Osteoblast (primary cell): ENCODE data around the gene KRTAP12-3. TPM values are rescaled to one million over a fixed set of nuclear protein-coding genes. Genes with fewer than 3 reads are reported as not detected.

Experiments used
- DNase-seq: peaks from one replicate; pipeline ENCODE4 v3.0.0; 2011; ENCODE audit warnings: low spot score, mixed read lengths; ENCODE audit not compliant: insufficient read length; ENCODE audit errors: missing footprints
- H2AFZ ChIP-seq: 2 replicates; pipeline ENCODE4 v1.6.0; 2011; ENCODE audit warnings: mild to moderate bottlenecking, low read length
- H3K27ac ChIP-seq: 2 replicates; pipeline ENCODE4 v1.5.1; 2011; ENCODE audit warnings: mild to moderate bottlenecking, low read depth, low read length, moderate library complexity
- H3K27me3 ChIP-seq: 2 replicates; pipeline ENCODE4 v1.6.0; 2012; ENCODE audit warnings: mild to moderate bottlenecking, control low read depth, inconsistent platforms, low read length, moderate library complexity; ENCODE audit not compliant: insufficient read depth
- H3K36me3 ChIP-seq: 2 replicates; pipeline ENCODE4 v1.5.1; 2011; ENCODE audit warnings: mild to moderate bottlenecking, low read length, control low read depth, moderate library complexity; ENCODE audit not compliant: insufficient read depth
- H3K4me1 ChIP-seq: 2 replicates; pipeline ENCODE4 v1.5.1; 2011; ENCODE audit warnings: mild to moderate bottlenecking, low read length, control low read depth, moderate library complexity; ENCODE audit not compliant: insufficient read depth
- H3K4me2 ChIP-seq: 2 replicates; pipeline ENCODE4 v1.6.0; 2011; ENCODE audit warnings: mild to moderate bottlenecking, low read length; ENCODE audit not compliant: insufficient read depth
- H3K4me3 ChIP-seq: fragments of 200-600 bp; sonication (generic); 3 replicates; pipeline ENCODE4 v1.5.1; 2012; ENCODE audit warnings: mild to moderate bottlenecking, low read length, inconsistent platforms; ENCODE audit not compliant: insufficient read depth
- H3K79me2 ChIP-seq: 2 replicates; pipeline ENCODE4 v1.6.0; 2012; ENCODE audit warnings: mild to moderate bottlenecking, low read length, control low read depth, inconsistent platforms; ENCODE audit not compliant: insufficient read depth
- H3K9me3 ChIP-seq: 2 replicates; pipeline ENCODE4 v1.5.1; 2011; ENCODE audit warnings: low read depth, low read length, control low read depth
- H4K20me1 ChIP-seq: 2 replicates; pipeline ENCODE4 v1.6.0; 2012; ENCODE audit warnings: mild to moderate bottlenecking, low read length, control low read depth; ENCODE audit not compliant: insufficient read depth
- total RNA-seq: library from RNA; depleted of rRNA; stranded (reverse); fragments of >200 nt; gene quantifications from 2 replicates; pipeline ENCODE4 v1.2.3, GENCODE V29; 2012
- TF ChIP-seq, protein P1 (sequence below): IDR thresholded peaks from 2 replicates; pipeline ENCODE4 v1.5.1; 2011; ENCODE audit warnings: mild to moderate bottlenecking, low read depth, low read length, moderate library complexity; ENCODE audit errors: extremely low read depth

Gene KRTAP12-3
- total RNA-seq, 1 donor: not detected

DNA sequence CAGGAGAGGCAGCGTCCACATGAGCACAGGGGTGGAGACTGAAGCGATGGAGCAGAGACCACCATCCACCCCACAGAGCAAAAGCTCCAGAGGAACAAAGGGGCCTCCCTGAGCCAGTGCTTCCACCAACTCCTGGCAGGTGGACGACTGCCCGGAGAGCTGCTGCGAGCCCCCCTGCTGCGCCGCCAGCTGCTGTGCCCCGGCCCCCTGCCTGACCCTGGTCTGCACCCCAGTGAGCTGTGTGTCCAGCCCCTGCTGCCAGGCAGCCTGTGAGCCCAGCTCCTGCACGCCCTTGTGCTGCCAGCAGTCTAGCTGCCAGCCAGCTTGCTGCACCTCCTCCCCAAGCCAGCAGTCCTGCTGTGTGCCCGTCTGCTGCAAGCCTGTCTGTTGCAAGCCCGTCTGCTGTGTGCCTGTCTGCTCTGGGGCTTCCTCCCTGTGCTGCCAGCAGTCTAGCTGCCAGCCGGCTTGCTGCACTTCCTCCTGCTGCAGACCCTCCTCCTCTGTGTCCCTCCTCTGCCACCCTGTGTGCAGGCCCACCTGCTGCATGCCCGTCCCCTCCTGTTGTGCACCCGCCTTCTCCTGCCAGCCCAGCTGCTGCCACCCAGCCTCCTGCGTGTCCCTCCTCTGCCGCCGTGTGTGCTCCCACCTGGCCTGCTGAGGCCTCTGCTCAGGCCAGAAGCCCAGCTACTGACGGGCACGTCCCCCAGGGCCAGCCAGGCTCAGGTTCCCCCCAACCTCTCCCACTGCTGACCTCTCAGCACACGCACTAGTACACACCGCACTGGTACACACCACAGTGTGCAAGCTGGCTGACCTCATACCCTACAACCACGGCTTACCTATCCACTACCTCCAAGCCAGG, 44.6 kb downstream of the KRTAP12-3 start:
- H3K4me3 ChIP-seq: no peak overlapping the region
- TF ChIP-seq, protein P1, sequence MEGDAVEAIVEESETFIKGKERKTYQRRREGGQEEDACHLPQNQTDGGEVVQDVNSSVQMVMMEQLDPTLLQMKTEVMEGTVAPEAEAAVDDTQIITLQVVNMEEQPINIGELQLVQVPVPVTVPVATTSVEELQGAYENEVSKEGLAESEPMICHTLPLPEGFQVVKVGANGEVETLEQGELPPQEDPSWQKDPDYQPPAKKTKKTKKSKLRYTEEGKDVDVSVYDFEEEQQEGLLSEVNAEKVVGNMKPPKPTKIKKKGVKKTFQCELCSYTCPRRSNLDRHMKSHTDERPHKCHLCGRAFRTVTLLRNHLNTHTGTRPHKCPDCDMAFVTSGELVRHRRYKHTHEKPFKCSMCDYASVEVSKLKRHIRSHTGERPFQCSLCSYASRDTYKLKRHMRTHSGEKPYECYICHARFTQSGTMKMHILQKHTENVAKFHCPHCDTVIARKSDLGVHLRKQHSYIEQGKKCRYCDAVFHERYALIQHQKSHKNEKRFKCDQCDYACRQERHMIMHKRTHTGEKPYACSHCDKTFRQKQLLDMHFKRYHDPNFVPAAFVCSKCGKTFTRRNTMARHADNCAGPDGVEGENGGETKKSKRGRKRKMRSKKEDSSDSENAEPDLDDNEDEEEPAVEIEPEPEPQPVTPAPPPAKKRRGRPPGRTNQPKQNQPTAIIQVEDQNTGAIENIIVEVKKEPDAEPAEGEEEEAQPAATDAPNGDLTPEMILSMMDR: no peak
- no peak overlapping the region for H2AFZ ChIP-seq
- no peak overlapping the region for H3K27ac ChIP-seq
- peak; percentile 69 for DNase-seq
- no peaks in the 10 kb centered on the region for H4K20me1 ChIP-seq
- no peaks in the 10 kb centered on the region for H3K79me2 ChIP-seq
- no peaks in the 10 kb centered on the region for H3K4me1 ChIP-seq
- H3K27me3 ChIP-seq: peaks cover 60% of the 10 kb centered on the region
- no peak overlapping the region for H3K4me2 ChIP-seq
- H3K36me3 ChIP-seq: no peaks in the 10 kb centered on the region
- H3K9me3 ChIP-seq: no peaks in the 10 kb centered on the region

DNA sequence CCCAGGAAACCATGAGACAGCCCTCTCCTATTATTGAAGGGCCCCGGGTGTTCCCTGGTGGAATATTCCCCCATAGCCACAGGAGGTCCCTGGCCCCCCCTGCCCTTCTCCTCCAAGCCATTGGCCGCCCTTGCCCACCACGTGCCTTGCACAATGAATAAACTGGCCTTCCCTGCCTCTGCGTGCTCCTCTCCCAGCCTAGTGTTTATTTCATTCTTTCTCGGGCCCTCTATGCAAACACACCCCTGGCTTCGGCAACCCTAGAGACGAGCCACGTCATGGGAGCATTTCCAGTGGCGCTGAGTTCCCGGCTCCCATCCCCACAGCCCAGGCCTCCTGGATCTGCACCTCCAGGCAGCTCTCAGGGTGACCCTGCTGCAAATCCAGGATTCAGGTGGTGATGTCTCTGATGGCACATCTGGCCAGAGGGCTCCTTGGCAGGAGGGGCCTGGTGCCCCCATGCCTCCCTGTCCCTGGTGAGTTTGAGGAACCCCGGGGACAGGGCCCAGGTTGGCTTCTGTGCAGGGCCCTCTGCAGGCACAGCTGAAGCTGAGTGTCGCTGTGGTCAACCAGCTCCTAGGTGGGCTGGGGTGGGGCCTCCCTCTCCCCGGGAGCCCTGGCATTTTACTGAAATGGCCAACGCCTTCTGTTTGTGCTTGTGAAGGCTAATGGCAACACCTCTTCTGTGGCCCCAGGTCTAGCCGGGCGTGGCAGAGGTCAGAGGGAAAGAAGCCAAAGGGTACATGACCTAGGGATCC, 45.4 kb downstream of the KRTAP12-3 start:
- TF ChIP-seq, protein P1: no peak
- Histone ChIP-seq H3K36me3 (no peaks in the 10 kb centered on the region), H3K27me3 (peaks cover 62% of the 10 kb centered on the region), H4K20me1 (no peaks in the 10 kb centered on the region), H3K79me2 (no peaks in the 10 kb centered on the region), H3K4me2 (no peak overlapping the region), H3K4me1 (no peaks in the 10 kb centered on the region), H3K4me3 (no peak overlapping the region), H3K9me3 (no peaks in the 10 kb centered on the region), H3K27ac (no peak overlapping the region), H2AFZ (no peak overlapping the region)
- peak; percentile 79 for DNase-seq

DNA sequence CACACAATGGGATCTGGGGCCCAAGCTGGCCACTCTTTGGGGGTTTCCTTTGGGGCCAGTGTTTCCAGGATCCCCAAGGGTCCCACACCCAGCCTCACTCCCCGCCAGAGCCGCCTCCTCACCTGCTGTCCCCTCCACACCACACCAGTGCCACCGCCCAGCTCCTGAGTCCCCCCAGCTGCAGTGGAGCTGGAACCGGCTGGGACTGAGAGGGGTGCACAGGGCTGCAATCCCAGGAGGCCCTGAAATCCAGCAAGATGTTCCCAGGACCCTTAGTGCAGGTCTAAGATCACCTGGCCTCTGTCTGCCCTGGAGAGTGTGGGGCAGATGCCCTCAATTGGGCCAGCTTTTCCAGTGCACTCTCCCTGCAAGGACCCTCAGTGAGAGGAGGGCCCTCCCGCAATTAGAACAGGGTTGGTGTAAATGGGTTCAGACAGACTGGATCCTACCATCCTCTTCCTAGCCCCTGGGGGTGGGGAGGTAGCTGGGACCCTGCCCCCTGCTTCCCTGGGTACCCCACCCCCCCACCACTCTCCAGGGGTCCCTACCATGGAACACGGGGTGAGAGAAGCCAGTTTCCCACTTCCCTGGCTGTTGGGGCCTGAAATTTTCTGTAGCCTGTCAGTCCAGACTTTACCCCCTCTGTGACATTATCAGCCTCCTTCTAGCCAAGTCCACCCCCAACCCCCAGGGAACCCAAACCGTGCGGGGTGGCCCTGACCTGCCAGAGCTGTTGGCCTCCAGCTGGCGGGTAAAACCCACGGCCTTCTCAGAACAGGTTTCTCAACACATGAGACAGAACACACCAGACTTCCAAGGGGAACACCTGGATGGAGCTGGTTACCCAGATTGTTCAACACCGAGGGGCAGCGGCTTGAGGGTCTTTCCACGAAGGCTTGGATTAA, 46.3 kb downstream of the KRTAP12-3 start:
- no peaks in the 10 kb centered on the region for H3K4me1 ChIP-seq
- H3K4me3 ChIP-seq: no peak overlapping the region
- TF ChIP-seq, protein P1: no peak
- H3K36me3 ChIP-seq: no peaks in the 10 kb centered on the region
- H4K20me1 ChIP-seq: no peaks in the 10 kb centered on the region
- no peak overlapping the region for H2AFZ ChIP-seq
- H3K79me2 ChIP-seq: no peaks in the 10 kb centered on the region
- no peaks in the 10 kb centered on the region for H3K9me3 ChIP-seq
- no peak overlapping the region for H3K4me2 ChIP-seq
- H3K27me3 ChIP-seq: peaks cover 63% of the 10 kb centered on the region
- H3K27ac ChIP-seq: no peak overlapping the region
- peak; percentile 73 for DNase-seq
